K562 (cell line): ENCODE results near the gene MICU2. TPM values are rescaled to one million over a fixed set of nuclear protein-coding genes. Genes with fewer than 3 reads are reported as not detected.

ENCODE experiments used
- ATAC-seq: fragments of 200-7000 bp; cut with Tn5 transposase; 3 replicates; pipeline ENCODE4 v1.9.1; 2020; ENCODE audit warnings: moderate library complexity
- BruUV-seq: library from RNA; stranded (reverse); fragments of 400-500 nt; replicated peaks from 2 replicates; lab custom pipeline; 2021; lab: Mats Ljungman, UMichigan
- CTCF ChIA-PET: fragments of 300-600 bp; formaldehyde crosslinking; extraction: SDS; loops from one replicate; lab custom pipeline; 2021; ENCODE audit warnings: low intra/inter-chr PET ratio; lab: Yijun Ruan, JAX
- POLR2A ChIA-PET: fragments of 300-600, 350-650 bp; sonication (Branson Sonifier 250); formaldehyde crosslinking; extraction: SDS; loops from one replicate; lab custom pipeline; 2021; ENCODE audit warnings: antibody characterized with exemption, inconsistent platforms; lab: Yijun Ruan, JAX
- DNase-seq, 4 experiments: peaks; one replicate each; pipeline versions ENCODE4 v3.0.0 to v3.0.0-alpha.2; 2011 to 2018; ENCODE audit warnings: low spot score in 3 of 4, mixed read lengths in 3 of 4; ENCODE audit errors: extremely low read depth in 1 of 4
- FAIRE-seq: peaks from 2 replicates; lab custom pipeline; 2011; peaks lifted over from hg19 to GRCh38; lab: Jason Lieb, UNC
- H2AFZ ChIP-seq: 2 replicates; pipeline ENCODE4 v1.6.0; 2011; ENCODE audit warnings: low read depth, low read length, control low read depth, inconsistent platforms
- H3K27ac ChIP-seq: fragments of 200-600 bp; 3 replicates; pipeline ENCODE4 v1.8.0; 2011; ENCODE audit warnings: low read depth, mild to moderate bottlenecking, control low read depth, inconsistent platforms, low read length, moderate library complexity, mixed read lengths; ENCODE audit errors: extremely low read depth
- H3K27me3 ChIP-seq, 2 experiments: fragments of 300-600 bp in 1 of 2; 2 replicates in 1 of 2; 3 replicates in 1 of 2; pipeline versions ENCODE4 v1.6.0 to v1.8.0; 2011; ENCODE audit warnings: inconsistent platforms in 2 of 2, low read length in 2 of 2, mild to moderate bottlenecking in 1 of 2, mixed read lengths in 1 of 2, moderate library complexity in 1 of 2; ENCODE audit not compliant: control insufficient read depth in 2 of 2, insufficient read depth in 2 of 2
- H3K36me3 ChIP-seq: fragments of 300-600 bp; 3 replicates; pipeline ENCODE4 v1.8.0; 2011; ENCODE audit warnings: mild to moderate bottlenecking, low read length, inconsistent platforms; ENCODE audit not compliant: control insufficient read depth, insufficient read depth
- H3K4me1 ChIP-seq, 2 experiments: fragments of 200-600 bp in 1 of 2; replicated peaks in 1 of 2; 2 replicates in 1 of 2; 3 replicates in 1 of 2; pipeline versions ENCODE4 v1.5.1 to v1.8.0; 2011; ENCODE audit warnings: inconsistent platforms in 2 of 2, low read length in 2 of 2, mild to moderate bottlenecking in 1 of 2, mixed read lengths in 1 of 2, moderate library complexity in 1 of 2; ENCODE audit not compliant: control insufficient read depth in 2 of 2, insufficient read depth in 2 of 2
- H3K4me2 ChIP-seq: 2 replicates; pipeline ENCODE4 v1.6.1; 2011; ENCODE audit warnings: low read length, control low read depth, inconsistent platforms, mixed read lengths; ENCODE audit not compliant: insufficient read depth
- H3K4me3 ChIP-seq: fragments of 200-600 bp; sonication (generic), shearing (Covaris generic); 2 replicates; pipeline ENCODE4 v1.5.1; 2016; ENCODE audit warnings: control low read depth, inconsistent platforms
- H3K79me2 ChIP-seq: fragments of 200-600 bp; 3 replicates; pipeline ENCODE4 v1.8.0; 2011; ENCODE audit warnings: low read length, inconsistent platforms; ENCODE audit not compliant: control insufficient read depth, insufficient read depth
- H3K9ac ChIP-seq, 2 experiments: 2 replicates each; pipeline versions ENCODE4 v1.6.0 to v1.6.1; 2011; ENCODE audit warnings: low read depth in 2 of 2, low read length in 2 of 2, control low read depth in 1 of 2, inconsistent platforms in 1 of 2, mild to moderate bottlenecking in 1 of 2, mixed read lengths in 1 of 2; ENCODE audit not compliant: insufficient read depth in 1 of 2
- H3K9me1 ChIP-seq: one replicate; pipeline ENCODE4 v1.6.0; 2011; ENCODE audit warnings: inconsistent platforms, mild to moderate bottlenecking, low read length, moderate library complexity; ENCODE audit not compliant: control insufficient read depth, insufficient read depth
- H3K9me3 ChIP-seq: replicated peaks from 2 replicates; pipeline ENCODE4 v1.5.1; 2011; ENCODE audit warnings: low read depth, low read length, inconsistent platforms; ENCODE audit not compliant: control insufficient read depth, insufficient read depth
- H4K20me1 ChIP-seq: replicated peaks from 2 replicates; pipeline ENCODE4 v1.6.1; 2011; ENCODE audit warnings: low read length, inconsistent platforms, mixed read lengths; ENCODE audit not compliant: control insufficient read depth, insufficient read depth
- FIP1L1 ChIP-seq: fragments of 200-400 bp; formaldehyde crosslinking; IDR thresholded peaks from 2 replicates; pipeline ENCODE4 v1.6.1; 2018; ENCODE audit warnings: mild to moderate bottlenecking, low read depth, low read length; ENCODE audit not compliant: poor library complexity, severe bottlenecking
- GABPA ChIP-seq: fragments of 200-800 bp; sonication (Bioruptor generic); conservative IDR thresholded peaks from 2 replicates; pipeline ENCODE4 v1.6.1; 2016; ENCODE audit warnings: low read depth, missing genetic modification characterization, missing compliant biosample characterization
- RAD21 ChIP-seq, 2 experiments: fragments of 250-450 bp in 1 of 2; fragments of 450-650 bp in 1 of 2; sonication (Bioruptor Pico) in 1 of 2; formaldehyde crosslinking in 1 of 2; IDR thresholded peaks in 1 of 2; conservative IDR thresholded peaks in 1 of 2; 2 replicates each; pipeline versions ENCODE4 v1.4.0 to v1.8.0; 2020 to 2022; ENCODE audit warnings: mild to moderate bottlenecking in 2 of 2, moderate library complexity in 1 of 2
- SREBF2 ChIP-seq: sonication (generic); formaldehyde crosslinking; IDR thresholded peaks from 2 replicates; pipeline ENCODE4 v1.4.0; 2020; ENCODE audit warnings: mild to moderate bottlenecking, missing genetic modification reagents
- ZBTB34 ChIP-seq: fragments of 250-450 bp; sonication (Bioruptor Pico); IDR thresholded peaks from 2 replicates; pipeline ENCODE4 v1.8.0; 2021; ENCODE audit warnings: mild to moderate bottlenecking, moderate library complexity
- ZNF408 ChIP-seq: fragments of 250-450 bp; sonication (Bioruptor Pico); IDR thresholded peaks from 2 replicates; pipeline ENCODE4 v1.4.0; 2020; ENCODE audit warnings: low read depth, mild to moderate bottlenecking, moderate library complexity
- WGBS: fragments of 100-300 bp; shearing (Covaris generic); methylation state at CpG from one replicate; pipeline ENCODE4 v1.1.6; 2016; ENCODE audit warnings: low coverage, mixed read lengths; ENCODE audit not compliant: insufficient coverage; ENCODE audit errors: missing lambda C conversion rate; 5-methylcytosine and 5-hydroxymethylcytosine counted together
- in situ Hi-C: fragments of 300-500 bp; cut with MboI; formaldehyde crosslinking; loops from 4 replicates; pipeline ENCODE4 v1.15.0; 2018; ENCODE audit warnings: inconsistent platforms, mixed read lengths
- intact Hi-C: fragments of 100-400 bp; cut with micrococcal nuclease; formaldehyde crosslinking; loops from 2 replicates; pipeline ENCODE4 v1.14.2; 2022
- polyA plus RNA-seq, 8 experiments: library from polyadenylated mRNA; depleted of rRNA in 4 of 8; stranded (reverse) in 5 of 8; unstranded in 3 of 8; fragments of >200 nt; fragmentation: Nextera tagmentation in 2 of 8; fragmentation: Illumina TruSeq in 1 of 8; extraction: Ambion mirVana in 2 of 8; extraction: Trizol in 1 of 8; gene quantifications; 2 replicates each; pipeline versions ENCODE4 v1.2.1 to v1.2.3, GENCODE V29; 2011 to 2014; ENCODE audit warnings: inconsistent platforms in 1 of 8, missing spikeins in 1 of 8
- total RNA-seq, 7 experiments: library from RNA; depleted of rRNA in 6 of 7; stranded (reverse); fragments of >200 nt in 6 of 7; fragmentation: Illumina TruSeq in 2 of 7; extraction: Trizol in 2 of 7; gene quantifications; 2 replicates each; pipeline versions ENCODE4 v1.2.1 to v1.2.3, GENCODE V29; 2011 to 2021; ENCODE audit warnings: low replicate concordance in 1 of 7
- TF ChIP-seq, protein P1 (sequence below), 2 experiments: fragments of 450-650 bp; formaldehyde crosslinking in 1 of 2; IDR thresholded peaks; 2 replicates each; pipeline versions ENCODE4 v1.4.0 to v1.6.1; 2014 to 2020; ENCODE audit warnings: mild to moderate bottlenecking in 2 of 2, borderline replicate concordance in 1 of 2, low read depth in 1 of 2

Gene MICU2
- total and polyA plus RNA-seq, 9 of the 15 experiments (the other 6 are each of a cell fraction or from before 2014, with no cell fraction given), result 9.1 to 41.8 (median 33.4) TPM

GRCh38 chr13:21639561-21639960 lies 35.6 kb upstream of the MICU2 start (continued):
- no peak for TF ChIP-seq ZBTB34 (CRISPR knock-in tag)

DNA sequence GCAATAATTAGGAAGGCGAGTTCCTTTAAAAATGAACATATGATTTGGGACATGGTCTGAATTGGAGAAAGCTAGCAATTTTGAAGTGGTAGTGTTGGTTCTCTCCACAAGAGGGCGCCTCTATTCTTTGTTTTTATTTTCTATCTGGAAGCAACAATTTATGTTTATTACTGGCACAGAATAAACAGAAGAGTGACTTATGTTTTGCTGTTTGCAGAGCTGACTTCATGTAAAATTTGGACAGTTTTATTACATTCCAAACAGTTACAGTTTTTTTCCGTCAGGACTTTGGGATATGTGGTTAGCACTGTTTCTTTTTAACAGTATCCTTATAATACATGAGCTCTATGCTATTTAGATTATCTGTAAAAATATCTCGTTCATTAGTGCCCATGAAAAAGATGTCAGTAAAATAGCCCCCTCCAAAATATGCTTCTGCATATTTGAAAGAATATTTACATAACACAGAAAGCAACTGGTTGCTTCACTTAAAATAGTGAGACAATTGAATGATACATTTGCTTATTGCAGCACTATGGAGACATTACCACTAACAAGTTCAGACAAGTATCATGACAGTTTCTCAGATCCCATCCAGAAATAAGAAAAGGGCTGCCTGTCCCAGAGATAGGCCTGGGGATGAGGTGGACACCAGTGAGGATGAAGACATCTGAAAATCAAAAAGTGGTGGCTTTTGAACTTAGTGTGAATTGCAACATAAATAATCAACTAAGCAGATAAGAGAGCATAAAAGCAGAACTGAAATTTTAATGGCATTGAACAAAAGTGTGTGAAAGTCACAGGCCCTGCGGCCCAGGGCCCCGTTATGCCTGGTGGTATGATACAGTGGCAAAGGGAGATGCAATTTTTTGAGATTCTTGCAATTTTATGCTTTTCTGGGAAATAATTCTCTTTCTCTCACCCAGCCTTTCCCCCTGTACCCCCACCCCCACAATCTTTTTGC lies 34.6 kb upstream of the MICU2 start:
- in situ Hi-C loops (loop anchor here (25.0 kb wide), 1 partner anchor 1149 kb away; no protein-coding TSS in a partner anchor), intact Hi-C loops (loop anchor here (10.0 kb wide), 1 partner anchor 126 kb away; no protein-coding TSS in a partner anchor)
- peak; percentile 13 to 34 (median 17) for DNase-seq
- Histone ChIP-seq H3K9ac (no peak overlapping the region), H4K20me1 (no peaks in the 10 kb centered on the region), H3K79me2 (no peaks in the 10 kb centered on the region), H3K27me3 (peaks cover 2 to 12% of the 10 kb centered on the region in 2 experiments; a peak in 2 of 5 replicates), H3K27ac (no peak overlapping the region), H2AFZ (no peak overlapping the region), H3K36me3 (no peaks in the 10 kb centered on the region), H3K4me3 (no peak overlapping the region), H3K4me2 (no peak overlapping the region), H3K9me3 (no peaks in the 10 kb centered on the region), H3K4me1 (peaks cover 0 to 7% of the 10 kb centered on the region in 2 experiments; a peak in 4 of 5 replicates), H3K9me1 (no peaks in the 10 kb centered on the region)
- 7% methylated on average over 6 of the region's 6 CpGs for WGBS
- peak; percentile 23 for FAIRE-seq
- BruUV-seq, result no TSS peak
- ChIA-PET POLR2A (interaction anchor here (0.6 to 0.8 kb wide), 3 partner anchors 19 to 342 kb away, joined by 3 read pairs; no protein-coding TSS in a partner anchor), CTCF (no interaction called here)
- ATAC-seq, result peak; percentile 51; the same call in 1 of the 3 replicates
- TF ChIP-seq GABPA (tag), result no peak
- TF ChIP-seq RAD21 (CRISPR knock-in tag; conservative IDR thresholded peaks at IDR 0.05 in 1 of 2, IDR thresholded peaks at IDR 0.05 in 1 of 2), result peak in 1 of 2 experiments; percentile 64; a peak in 3 of 4 replicates
- no peak for TF ChIP-seq FIP1L1
- no peak for TF ChIP-seq SREBF2 (CRISPR knock-in tag)
- TF ChIP-seq, protein P1, sequence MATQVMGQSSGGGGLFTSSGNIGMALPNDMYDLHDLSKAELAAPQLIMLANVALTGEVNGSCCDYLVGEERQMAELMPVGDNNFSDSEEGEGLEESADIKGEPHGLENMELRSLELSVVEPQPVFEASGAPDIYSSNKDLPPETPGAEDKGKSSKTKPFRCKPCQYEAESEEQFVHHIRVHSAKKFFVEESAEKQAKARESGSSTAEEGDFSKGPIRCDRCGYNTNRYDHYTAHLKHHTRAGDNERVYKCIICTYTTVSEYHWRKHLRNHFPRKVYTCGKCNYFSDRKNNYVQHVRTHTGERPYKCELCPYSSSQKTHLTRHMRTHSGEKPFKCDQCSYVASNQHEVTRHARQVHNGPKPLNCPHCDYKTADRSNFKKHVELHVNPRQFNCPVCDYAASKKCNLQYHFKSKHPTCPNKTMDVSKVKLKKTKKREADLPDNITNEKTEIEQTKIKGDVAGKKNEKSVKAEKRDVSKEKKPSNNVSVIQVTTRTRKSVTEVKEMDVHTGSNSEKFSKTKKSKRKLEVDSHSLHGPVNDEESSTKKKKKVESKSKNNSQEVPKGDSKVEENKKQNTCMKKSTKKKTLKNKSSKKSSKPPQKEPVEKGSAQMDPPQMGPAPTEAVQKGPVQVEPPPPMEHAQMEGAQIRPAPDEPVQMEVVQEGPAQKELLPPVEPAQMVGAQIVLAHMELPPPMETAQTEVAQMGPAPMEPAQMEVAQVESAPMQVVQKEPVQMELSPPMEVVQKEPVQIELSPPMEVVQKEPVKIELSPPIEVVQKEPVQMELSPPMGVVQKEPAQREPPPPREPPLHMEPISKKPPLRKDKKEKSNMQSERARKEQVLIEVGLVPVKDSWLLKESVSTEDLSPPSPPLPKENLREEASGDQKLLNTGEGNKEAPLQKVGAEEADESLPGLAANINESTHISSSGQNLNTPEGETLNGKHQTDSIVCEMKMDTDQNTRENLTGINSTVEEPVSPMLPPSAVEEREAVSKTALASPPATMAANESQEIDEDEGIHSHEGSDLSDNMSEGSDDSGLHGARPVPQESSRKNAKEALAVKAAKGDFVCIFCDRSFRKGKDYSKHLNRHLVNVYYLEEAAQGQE (IDR thresholded peaks at IDR 0.05; ENCODE audit: borderline replicate concordance), result peak; percentile 31; the same call in 1 of the 2 replicates
- TF ChIP-seq, protein P1 (CRISPR knock-in tag; IDR thresholded peaks at IDR 0.05; ENCODE audit: low read depth), result no peak
- TF ChIP-seq ZNF408 (CRISPR knock-in tag), result no peak
